Astrocyte of the spinal cord (primary cell): ENCODE measurements around the gene C6orf132.

ENCODE experiments used
- DNase-seq: peaks from one replicate; pipeline ENCODE4 v3.0.0; 2011; ENCODE audit warnings: low read depth, low spot score
- H3K4me3 ChIP-seq: 2 replicates; pipeline ENCODE4 v1.5.1; 2011; ENCODE audit warnings: low read depth, mild to moderate bottlenecking, low read length, moderate library complexity
- in situ Hi-C: cut with HindIII; loops from 2 replicates; pipeline ENCODE4 v1.10.0; 2017; ENCODE audit warnings: low sequenced_read_pairs
- TF ChIP-seq, protein P1 (sequence below): IDR thresholded peaks from 2 replicates; pipeline ENCODE4 v1.5.1; 2012; ENCODE audit warnings: low read depth, mild to moderate bottlenecking, low read length, inconsistent platforms

C6orf132 gene

GRCh38 chr6:42108071-42108470 is 34.3 kb downstream of the C6orf132 start:
- DNase-seq: no peak
- no peak overlapping the region for H3K4me3 ChIP-seq
- in situ Hi-C loops: no loop called here
- TF ChIP-seq, protein P1, sequence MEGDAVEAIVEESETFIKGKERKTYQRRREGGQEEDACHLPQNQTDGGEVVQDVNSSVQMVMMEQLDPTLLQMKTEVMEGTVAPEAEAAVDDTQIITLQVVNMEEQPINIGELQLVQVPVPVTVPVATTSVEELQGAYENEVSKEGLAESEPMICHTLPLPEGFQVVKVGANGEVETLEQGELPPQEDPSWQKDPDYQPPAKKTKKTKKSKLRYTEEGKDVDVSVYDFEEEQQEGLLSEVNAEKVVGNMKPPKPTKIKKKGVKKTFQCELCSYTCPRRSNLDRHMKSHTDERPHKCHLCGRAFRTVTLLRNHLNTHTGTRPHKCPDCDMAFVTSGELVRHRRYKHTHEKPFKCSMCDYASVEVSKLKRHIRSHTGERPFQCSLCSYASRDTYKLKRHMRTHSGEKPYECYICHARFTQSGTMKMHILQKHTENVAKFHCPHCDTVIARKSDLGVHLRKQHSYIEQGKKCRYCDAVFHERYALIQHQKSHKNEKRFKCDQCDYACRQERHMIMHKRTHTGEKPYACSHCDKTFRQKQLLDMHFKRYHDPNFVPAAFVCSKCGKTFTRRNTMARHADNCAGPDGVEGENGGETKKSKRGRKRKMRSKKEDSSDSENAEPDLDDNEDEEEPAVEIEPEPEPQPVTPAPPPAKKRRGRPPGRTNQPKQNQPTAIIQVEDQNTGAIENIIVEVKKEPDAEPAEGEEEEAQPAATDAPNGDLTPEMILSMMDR: no peak

DNA sequence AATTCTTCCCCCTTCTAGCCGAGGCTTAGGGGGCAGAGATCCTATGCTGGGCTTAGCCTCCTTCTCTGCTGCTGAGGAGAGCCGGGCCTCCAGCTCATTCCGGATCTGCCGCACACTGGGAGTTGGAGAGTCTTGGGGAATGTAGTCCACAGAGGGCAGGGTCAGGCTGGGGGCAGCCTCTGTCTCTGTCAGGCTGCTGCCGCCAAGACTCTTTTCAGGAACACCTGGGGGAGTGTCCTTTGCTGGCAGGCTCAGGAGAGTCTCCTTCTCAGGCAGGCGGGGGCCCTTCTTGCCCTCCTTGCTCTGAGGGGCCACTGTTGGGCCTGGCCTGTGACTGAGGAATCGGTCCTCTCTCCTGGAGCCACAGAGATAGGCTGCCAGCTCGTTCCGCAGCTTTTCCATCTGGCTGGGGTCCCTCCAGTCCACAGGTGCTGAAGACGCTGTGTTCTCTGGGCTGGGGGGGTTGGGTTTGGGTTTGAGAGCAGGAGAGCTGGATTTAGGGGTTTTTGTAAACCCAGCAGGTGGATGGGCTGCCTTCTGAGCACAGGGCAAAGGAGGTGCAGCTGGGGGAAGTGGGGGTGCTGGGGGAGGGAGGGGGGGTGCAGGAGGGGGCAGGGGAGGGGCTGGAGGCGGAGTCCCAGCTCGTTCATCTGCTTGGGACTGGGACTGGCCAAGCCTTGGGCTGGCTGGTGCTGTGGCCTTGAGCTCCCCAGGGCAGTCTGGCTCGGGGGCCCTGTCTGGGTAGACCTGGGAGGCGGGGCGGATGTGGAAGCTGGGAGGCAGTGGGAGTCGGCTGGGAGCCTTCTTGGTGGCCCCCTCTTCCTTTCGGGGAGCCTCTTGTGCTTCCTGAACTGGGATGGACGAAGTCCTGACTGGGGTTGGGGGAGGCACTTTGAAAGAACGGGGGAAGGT is 36.1 kb downstream of the C6orf132 start:
- DNase-seq: no peak
- TF ChIP-seq, protein P1: no peak
- in situ Hi-C loops: no loop called here

DNA sequence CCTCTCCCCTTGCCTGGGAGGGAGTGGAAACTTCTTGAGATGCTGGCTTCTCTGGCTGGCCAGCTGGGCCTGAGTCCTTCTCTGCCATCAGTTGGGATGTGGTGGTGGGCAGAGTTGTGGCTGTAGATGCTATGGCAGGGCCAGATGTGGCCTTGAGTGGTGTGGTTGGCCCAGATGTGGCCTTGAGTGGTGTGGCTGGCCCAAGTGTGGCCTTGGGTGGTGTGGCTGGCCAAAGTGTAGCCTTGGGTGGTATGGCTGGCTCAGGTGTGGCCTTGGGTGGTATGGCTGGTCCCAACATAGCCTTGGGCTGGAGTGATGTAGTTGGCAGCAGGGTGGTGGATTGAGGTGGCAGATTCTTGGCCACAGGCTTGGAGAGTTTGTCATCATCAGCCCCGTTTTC is 36.7 kb downstream of the C6orf132 start:
- H3K4me3 ChIP-seq: no peak overlapping the region
- DNase-seq: no peak
- in situ Hi-C loops: no loop called here
- TF ChIP-seq, protein P1: no peak

More for the DNA sequence above, 36.1 kb downstream of the C6orf132 start:
- H3K4me3 ChIP-seq: no peak overlapping the region

GRCh38 chr6:42105156-42105648 is 37.2 kb downstream of the C6orf132 start:
- DNase-seq: no peak
- no peak overlapping the region for H3K4me3 ChIP-seq
- in situ Hi-C loops: no loop called here
- TF ChIP-seq, protein P1: no peak

DNA sequence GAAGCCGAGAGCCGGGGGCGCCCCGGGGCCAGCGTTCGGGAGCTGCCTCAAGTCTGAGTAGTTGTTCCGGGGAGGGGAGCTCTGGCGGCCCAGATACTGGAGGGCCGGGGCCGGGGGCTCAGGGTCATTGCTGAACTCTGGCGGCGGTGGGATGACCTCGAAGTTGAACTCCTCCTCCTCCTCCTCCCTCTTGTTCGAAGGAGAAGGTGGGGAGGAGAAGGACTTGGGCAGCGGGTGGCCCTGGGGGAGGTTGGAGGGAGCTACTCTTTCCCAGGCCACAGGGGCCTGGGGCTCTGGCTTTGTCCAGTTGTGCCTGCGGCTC is 37.7 kb downstream of the C6orf132 start:
- DNase-seq: no peak
- no peak overlapping the region for H3K4me3 ChIP-seq
- TF ChIP-seq, protein P1: no peak
- in situ Hi-C loops: no loop called here

DNA sequence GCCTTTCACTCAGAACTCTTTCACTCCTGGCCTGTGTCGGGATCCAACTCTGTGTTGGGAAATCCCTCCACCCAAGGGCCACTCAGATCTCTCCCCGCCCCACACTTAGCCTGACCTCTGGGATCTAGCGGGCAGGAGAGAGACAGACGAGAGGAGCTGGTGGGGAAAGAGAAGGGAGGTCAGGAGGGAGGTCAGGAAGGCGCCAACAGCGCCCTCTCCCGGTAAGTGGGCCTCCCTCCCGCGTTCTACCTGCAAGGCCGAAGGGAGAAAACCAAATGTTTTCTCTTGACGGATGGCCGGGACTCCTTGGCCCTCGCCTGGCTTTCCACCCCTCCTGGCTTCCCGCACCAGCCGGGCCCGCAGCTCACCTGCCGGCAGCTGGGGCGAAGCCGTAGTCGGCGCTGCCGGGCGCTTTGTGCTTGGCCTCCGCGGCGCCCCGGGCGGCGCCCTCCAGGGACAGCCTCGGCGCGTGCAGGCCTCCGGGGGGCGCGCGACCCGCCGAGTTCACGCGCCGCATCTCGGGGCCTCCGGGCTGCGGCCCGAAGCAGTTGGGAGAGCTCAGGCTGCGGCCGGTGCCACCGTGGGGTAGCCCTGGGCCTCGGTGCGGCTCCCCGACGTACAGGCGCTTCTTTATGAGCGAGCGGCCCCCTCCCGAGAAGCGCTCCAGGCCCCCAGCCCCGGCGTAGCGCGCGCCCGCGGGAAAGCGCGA is 38.2 kb downstream of the C6orf132 start:
- DNase-seq: peak; percentile 51
- TF ChIP-seq, protein P1: peak; percentile 76
- in situ Hi-C loops: no loop called here
- H3K4me3 ChIP-seq: no peak overlapping the region
